NCI-H510A treated with DMSO at 0.1 percent for 48 hours (cell line): ENCODE results near the gene ZBED4.

Source experiments
- DNase-seq: peaks from one replicate; lab custom pipeline; 2025; lab: John Stamatoyannopoulos, UW

The ZBED4 gene

DNA sequence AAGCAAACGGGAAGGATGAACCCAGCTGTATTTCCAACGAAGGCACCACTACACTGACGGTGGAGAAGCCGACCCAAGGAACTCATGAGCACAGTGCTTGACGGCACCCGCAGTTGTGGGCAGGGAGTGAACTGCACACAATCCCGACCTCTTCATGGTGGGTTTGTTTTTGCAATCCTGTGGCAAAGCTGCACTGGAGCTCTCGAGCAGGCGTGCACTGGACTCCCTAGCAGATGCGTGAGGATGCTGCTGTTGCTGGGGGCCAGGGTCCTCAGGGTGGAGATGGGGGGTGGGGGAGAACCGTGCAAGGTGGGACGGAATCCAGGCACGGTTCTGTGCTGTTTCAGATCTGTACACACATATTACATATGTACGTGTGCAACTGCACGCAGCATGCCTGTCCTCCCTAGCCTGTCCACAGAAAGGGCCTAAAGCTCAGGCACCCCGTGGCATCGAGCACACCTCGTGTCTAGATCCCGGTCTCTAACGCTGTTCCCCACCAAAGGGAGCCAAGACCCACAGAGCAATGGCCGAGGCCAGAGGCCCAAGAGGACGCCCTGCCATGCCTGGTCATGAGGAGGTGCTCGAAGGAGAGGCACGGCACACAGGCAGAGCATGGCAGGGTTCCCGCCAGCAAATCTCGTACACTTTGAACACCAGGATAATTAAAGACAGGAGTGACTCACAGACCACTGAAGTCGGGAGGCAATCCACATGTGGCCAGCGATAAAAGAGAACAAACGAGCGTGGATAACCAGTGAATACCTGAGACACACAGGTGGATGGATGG is 47.0 kb downstream of the ZBED4 start:
- DNase-seq: no peak

DNA sequence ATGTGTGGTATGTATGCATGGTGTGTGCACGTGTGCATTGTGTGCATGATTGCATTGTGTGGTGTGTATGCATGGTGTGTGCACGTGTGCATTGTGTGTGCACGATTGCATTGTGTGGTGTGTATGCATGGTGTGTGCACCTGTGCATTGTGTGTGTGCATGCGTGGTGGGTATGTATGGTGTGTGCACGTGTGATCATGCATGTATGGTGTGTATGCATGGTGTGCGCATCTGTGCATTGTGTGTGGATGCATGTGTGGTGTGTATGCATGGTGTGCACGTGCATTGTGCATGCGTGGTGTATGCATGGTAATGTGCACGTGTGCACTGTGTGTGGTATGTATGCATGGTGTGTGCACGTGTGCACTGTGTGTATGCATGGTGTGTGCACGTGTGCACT is 47.8 kb downstream of the ZBED4 start:
- no peak for DNase-seq

DNA sequence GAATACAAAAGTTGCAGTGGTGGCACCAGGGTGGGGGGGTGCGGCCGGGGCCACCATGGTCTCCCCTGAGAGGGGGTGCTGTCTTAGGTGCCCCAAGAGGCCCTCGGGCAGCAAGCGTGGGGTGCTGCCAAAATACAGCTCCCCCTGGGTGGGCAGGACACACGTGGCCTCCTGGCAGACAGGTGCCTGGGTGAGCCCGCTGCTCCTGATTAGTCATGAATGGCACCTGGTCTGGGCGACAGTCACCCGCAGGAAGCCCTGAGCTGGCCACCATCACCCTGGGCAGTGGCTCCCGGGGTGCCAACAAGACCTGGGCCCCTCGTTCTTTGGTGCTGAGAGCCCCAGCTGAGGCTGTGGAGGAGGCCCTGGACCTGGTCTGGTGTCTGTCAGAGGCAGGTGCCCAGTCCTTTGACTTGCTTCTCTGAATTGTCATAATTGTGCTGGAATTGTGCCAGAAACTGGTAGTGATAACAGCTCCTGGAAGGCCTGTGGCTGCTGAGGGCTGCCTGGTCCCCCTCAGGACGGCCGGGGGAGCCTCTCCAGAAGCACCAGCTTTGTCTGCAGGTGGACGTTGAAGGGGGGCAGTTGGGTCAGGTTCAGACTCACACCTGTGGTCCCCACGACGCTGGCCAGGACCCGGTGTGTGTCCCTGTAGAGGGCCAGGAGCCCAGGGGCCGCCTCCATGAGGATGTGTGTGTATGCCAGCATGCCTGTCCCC is 49.8 kb downstream of the ZBED4 start:
- no peak for DNase-seq

DNA sequence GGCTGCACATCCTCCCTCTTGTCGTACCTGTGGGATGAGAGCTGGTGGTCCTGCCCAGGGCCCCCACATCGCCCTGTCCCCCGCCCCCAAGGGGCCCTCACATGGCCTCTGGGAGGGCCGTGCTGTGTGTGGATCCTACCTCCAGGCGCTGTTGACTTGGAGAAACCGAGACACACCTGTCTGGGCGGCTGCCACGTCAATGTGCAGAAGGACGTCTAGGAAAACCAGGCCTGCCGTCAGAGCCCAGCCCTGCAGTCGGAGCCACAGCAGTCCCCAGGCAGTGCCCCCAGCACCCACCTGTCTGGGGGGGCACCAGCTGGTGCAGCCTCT is 50.4 kb downstream of the ZBED4 start:
- DNase-seq: no peak

DNA sequence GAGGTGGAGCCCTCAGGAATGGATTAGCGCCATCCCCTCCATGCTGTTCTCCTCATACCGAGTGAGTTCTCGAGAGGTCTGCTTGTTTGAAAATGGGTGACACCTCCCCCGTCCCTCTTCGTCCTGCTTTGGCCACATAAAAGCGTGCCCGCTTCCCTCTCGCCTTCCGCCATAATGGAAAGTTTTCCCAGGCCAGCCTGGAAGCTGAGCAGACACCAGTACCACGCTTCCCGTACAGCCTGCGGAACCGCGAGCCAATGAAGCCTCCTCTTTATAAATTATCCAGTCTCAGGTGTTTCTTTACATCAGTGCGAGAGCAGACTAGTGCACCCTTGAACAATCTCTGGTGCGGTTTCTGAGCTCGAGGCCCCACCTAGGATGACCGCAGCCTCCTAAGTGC is 51.8 kb downstream of the ZBED4 start:
- DNase-seq: no peak

DNA sequence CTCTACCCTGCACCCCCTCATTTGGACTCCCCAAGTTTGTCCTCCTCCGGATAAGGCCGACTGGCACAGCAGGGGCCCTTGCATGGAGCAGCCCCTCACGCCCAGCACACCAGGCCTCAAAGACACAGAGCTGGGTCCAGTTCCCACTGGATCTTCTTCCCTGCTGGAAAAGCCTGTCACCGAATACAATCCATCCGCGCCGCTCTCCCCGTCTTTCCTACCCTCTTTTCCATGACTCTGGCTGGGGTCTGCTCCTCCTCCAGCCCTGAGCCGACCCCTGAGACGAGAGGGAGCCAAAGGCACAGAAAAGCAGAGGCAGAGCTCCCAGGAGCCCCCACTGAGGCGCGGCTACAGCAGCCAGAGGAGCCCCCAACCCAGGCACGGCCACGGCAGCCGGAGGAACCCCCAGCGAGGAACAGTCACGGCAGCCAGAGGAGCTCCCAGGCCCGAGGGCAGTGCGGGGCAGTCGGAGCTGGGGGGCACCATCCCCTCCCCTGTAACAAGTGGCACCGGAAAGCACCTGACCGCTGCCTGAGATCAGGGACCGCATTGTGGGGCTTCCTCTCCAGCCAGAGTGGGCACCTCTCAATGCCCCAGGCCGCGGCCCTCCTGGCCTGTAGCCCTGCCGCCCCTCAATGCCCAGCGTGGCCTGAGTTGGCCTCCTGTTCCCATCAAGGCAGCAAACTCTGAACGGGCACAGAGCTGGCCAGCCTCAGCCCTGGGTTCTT is 52.6 kb downstream of the ZBED4 start:
- no peak for DNase-seq

DNA sequence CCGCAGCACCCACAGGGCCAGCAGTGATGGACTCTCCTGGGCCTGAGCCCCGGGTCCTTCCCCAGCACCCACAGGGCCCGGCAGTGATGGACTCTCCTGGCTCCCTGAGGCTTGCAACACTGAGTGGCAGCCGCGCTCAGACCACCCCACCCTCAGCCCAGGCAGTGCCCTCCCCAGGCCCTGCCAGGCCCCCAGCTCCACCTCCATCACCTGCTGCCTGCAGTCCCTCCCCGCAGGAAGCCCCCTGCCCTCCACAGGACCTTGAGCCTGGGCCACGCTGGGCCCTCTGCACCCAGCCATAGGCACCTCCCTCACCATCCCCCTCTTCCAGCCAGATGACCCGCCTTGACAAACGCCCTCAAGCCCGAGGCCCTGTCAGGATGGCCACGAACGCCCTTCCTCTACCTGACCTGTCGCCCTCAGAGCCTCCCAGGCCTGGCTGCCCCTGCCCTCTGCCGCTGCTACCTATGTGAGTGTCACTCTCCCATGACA is 53.2 kb downstream of the ZBED4 start:
- no peak for DNase-seq

DNA sequence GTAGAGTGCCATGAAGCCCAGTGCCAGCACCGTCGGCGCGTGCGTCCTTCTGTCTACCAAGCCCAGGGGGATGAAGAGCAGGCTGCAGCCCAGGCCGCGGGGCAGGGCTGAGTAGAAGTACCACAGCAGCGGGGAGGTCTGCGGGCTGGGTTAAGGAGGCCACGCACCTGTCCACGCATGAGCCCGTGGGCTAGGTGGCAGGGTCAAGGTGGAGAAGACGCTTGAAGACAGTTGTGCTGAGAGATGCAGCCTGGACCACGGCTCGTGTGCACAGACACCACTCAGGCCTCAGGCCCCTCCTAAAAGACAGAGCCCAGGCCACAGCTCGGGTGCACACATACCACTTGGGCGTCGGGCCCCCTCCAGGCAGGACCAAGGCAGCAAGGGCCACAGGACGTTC is 54.2 kb downstream of the ZBED4 start:
- DNase-seq: no peak

DNA sequence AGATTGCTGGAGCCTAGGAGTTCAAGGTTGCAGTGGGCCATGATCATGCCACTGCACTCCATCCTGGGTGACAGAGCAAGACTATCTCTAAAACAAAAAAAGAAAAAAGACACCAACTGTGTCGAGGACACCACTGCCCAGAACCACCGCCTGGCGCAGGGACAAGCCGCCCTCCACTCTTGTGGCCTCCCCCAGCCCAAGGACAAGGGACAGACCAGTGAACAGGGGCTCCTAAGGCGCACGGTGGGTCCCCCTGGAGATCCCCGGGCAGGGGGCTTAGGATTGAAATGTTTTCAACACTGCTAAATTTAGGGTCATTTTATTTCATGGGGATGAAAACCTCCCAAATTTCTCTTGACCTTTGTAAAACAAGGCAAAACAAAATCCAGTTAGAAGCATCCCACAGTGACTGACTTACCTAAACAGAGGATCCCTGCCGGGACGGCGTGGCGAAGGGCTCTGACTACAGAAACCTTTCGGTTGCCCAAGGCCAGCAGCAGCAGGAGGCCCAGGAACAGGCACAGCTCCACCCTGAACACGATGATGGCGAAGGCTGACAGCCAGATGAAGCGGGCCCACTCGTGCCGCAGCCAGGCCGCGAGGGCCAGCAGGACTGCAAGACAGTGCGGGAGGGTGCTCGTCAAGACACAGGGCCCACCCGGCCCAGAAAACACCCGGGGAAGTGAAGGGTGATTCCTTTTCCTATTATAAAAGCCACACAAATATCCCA is 56.0 kb downstream of the ZBED4 start:
- DNase-seq: no peak

DNA sequence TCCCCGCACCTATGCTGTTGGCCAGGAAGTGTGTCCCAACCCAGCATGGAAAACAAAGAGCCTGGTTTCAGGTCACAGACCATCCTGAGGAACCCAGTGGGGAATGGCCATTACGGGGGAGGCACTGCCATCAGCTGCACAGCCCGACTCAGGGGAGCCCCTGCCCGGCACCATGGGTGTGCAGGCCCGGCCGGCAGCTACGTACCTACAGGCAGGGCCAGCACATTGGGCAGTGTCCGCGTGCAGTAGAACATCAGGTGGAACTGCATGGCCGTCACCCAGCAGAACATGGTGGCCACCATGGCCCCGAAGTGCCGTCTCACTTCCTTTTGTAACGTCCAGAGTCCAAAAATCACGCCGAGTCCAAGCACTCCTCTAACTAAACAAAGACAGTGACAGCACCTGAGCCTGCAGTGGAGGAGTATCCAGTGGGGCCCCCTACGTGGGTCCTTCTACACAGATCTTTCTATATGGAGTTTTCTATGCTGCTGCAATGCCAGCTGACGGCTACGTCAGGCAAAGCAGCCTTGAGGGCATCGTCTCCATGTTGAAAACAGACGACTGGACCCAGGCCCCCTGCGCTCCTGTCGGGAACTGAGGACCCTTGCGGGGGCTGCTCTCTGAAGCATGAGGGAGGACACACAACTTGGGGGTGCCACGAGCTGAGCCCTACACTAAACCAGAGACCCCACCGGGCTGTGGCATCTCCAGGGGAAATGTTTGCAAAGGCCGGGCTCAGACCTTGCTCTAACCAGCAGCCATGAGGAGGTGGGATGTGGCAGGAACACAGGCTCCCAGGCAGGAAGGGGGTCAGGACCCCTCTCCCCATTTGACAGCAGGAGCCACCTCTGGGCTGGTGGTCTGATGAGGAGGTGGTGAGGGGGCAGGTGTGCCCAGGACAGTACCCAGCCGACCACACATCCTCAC is 56.8 kb downstream of the ZBED4 start:
- DNase-seq: no peak

DNA sequence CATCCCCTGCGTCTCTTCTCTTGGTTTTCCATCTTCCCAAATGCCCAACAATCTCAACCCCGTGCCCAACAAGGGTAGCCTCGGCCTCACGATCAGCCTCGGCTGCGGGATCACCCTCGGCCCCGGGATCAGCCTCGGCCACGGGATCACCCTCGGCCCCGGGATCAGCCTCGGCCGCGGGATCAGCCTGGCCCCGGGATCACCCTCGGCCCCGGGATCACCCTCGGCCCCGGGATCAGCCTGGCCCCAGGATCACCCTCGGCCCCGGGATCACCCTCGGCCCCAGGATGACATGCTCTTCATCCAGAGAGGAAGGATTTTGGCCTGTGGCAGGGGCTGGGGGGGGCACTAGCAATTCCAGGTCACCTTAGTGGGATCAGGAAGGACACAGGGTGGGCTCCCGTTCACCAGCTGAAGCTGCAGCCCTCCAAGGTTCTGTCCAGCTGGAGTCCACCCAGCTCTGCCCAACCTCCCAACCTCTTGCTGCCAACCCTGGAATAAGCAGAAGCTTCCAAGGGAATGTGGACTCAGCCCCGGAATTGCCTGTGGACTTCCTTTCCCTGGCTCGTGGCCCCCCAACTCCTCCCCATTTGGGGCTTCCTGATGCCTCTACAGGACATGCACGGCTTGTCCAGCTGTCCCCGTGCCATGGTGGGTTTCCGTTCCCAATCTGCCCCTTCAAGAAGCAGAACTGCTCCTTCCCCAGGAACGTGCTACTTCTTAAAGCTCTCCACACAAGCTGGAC is 58.4 kb downstream of the ZBED4 start:
- DNase-seq: no peak

DNA sequence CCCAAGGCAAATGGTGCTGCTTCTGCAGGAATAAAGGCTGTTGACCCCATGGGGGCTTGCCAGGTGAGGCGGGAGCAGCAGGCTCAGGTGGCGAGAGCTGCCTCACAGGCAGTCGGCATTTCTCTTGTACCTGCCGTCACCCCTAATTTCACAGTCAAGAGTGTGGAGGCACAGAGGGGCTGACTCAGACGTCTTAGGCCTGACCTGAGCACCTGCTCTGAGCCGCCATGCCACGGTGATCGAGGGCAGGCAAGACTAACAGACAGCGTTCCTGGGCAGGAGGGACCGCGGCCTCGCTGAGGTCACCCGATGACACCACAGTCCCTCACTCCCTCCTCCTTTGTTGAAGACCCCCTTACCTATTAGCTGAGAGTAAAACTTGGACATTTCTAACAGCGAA is 59.4 kb downstream of the ZBED4 start:
- no peak for DNase-seq

DNA sequence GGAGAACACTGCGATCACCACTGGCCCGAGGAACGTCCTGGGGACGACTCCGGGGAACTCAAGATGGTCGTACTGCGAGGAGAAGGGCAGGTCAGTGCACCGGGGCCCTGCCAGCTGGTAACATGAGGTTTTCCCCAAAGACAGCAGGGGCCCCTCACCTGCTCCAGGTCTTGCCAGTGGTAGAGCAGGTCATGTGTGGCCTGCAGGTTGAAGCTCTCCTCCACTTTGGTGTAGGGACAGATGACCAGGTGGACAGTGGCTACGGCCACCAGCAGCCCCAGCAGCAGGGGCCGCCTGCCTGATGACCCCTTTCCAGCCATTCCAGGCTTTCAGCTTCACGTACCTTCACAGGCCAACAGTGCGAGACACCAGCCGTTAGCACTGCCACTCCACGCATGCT is 59.8 kb downstream of the ZBED4 start:
- no peak for DNase-seq

DNA sequence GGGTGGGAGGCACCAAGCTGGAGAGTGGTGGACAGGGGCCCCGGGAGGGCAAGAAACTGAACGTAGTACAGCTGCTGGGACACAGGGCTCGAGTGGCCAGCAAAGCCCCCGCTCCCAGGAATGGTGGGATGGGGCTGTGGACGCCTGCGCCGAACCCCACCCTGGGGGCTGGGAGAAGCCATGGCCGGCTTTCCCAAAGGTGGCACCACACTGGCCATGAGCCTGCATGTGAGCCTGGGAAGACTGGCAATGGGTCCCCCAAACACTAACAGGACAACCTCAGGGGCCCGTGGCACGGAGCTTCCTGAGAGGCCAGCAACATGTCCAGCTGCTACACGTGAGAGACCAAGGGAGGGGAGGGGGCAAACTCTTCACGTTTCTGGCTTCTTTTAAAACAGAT is 60.6 kb downstream of the ZBED4 start:
- DNase-seq: no peak

DNA sequence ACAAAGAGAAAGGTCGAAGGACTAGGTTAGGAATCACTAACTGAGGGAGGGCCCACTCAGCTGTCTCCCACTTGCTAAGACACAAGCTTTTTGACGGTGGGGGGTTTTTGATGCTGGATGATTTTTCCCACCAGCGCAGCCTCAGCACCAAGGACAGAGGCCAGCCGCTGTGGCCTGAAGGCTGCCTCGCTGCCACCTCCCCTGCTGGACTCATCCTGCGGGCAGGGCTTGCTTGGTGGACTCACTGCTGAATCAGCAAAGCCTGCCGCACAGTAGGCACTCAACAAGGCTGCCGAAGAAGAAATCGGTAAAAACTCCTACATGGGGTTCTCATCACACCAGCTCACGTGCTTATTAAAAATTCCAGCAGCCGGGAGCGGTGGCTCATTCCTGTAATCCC is 62.0 kb downstream of the ZBED4 start:
- DNase-seq: no peak

DNA sequence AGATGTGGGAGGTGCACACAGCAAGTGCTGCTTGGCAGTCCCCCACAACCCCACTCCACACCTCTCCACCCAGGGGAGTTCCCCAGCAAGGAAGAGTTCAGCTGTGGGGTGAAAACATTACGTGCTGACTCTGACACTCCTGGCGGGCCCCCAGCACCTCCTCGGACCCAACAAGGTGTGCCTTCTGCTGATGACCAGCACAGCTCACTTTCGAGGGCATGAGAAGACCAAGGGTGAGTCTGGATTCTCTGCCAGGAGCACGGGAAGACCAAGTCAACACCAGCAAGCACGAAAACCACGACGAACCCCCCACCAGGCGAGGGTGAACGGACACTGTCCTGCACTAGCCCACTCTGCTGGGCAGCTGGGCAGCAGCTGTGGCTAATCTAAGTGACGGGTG is 63.2 kb downstream of the ZBED4 start:
- DNase-seq: no peak

DNA sequence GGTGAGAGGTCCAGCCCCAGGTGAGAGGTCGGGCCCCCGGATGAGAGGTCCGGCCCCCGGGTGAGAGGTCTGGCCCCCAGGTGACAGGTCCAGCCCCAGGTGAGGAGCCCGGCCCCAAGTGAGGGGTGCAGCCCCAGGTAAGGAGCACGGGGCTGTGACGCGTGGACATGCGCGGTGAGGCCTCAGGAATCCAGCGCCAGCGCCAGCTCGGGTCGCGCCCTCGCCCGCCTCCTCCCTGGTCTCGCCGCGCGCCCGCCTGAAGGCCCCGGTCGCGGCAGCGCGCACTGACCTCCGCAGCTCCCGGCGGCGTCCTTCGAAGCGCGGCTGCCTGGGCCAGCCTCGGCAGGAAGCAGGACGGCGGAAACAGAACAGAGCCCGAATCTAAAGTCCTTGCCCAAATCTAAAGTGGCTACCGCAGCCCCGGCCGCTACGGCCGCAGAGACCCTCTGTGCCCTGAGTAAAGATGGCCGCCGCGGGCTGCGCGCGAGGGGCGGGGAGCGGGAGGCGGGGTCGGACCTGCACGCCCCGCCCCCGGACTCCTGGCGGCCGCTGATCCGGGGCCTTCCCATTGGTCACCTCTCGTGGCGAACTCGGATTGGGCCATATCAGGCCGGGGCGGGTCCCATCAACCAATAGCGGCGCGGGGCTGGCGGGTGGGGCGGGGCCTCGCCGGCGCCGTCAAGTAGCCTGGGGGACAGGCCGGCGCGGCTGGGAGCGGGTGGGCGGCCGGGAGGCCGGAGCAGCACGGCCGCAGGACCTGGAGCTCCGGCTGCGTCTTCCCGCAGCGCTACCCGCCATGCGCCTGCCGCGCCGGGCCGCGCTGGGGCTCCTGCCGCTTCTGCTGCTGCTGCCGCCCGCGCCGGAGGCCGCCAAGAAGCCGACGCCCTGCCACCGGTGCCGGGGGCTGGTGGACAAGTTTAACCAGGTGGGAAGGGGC is 64.6 kb downstream of the ZBED4 start, which contains the start of the genes ALG12 and CRELD2:
TSS of gene ALG12 (minus strand) at position 465 of the 937 bp plus-strand sequence. CDS start 4,673 bp downstream, outside the sequence.
TSS of gene CRELD2 (plus strand) at position 661 of the 937 bp plus-strand sequence. CDS start at position 797, 136 bp downstream.
- DNase-seq: peak; percentile 77

DNA sequence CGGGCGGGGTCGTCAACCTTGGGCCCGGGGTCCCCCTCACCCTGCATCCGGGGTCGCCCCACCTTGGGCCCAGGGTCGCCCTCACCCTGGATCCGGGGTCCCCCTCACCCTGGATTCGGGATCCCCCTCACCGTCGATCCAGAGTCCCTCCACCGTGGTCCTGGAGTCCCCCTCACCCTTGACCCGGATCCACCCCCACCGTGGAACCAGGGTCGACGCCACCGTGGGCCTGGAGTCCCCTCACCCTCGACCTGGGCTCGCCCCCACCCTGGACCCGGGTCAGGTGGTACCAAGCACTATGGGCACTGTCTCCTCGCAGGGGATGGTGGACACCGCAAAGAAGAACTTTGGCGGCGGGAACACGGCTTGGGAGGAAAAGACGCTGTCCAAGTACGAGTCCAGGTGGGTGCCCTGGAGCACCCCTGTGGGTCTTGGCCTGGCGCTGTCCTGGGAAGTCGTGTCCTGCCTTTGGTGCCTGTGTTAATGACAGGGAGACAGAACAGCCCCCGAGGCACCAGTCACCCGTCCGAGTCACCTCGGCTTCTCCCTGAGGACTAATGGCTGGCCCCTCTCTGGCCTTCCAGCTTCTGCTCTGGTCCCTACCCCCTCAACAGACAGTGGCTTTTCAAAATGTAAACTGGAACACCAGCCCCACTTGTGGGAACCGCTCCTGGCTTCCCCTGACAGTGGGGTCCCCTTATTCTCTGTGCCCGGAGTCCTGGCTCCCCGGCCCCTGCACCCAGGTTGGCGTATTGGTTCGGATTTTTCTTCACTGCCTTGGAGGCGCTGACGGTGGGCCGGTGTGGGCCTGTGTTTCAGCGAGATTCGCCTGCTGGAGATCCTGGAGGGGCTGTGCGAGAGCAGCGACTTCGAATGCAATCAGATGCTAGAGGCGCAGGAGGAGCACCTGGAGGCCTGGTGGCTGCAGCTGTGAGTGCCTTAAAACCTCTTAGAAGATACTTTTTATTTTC is 65.6 kb downstream of the ZBED4 start:
- no peak for DNase-seq
